Right atrium auricular region (tissue), 2 donors: ENCODE results near the gene ARRB1. TPM values are rescaled to one million over a fixed set of nuclear protein-coding genes. Genes with fewer than 3 reads are reported as not detected.

ENCODE experiments used
- DNase-seq: peaks from one replicate; pipeline ENCODE4 v3.0.0-alpha.2; 2019; ENCODE audit warnings: low spot score
- H3K27ac ChIP-seq, 2 donors: fragments of 200-600 bp; sonication (generic); 1 replicate in 1 of 2; 2 replicates in 1 of 2; pipeline ENCODE4 v1.5.1; 2016 to 2019
- H3K27me3 ChIP-seq, 2 donors: fragments of 200-600 bp; sonication (generic); one replicate each; pipeline versions ENCODE4 v1.5.1 to v1.6.0; 2017 to 2019
- H3K36me3 ChIP-seq: fragments of 200-600 bp; sonication (generic); one replicate; pipeline ENCODE4 v1.5.1; 2016
- H3K4me1 ChIP-seq, 2 donors: fragments of 200-600 bp; sonication (generic); one replicate each; pipeline versions ENCODE4 v1.5.1 to v1.6.0; 2017 to 2019
- H3K4me3 ChIP-seq, 2 donors: fragments of 200-600 bp; sonication (generic); 1 replicate in 1 of 2; 2 replicates in 1 of 2; pipeline ENCODE4 v1.5.1; 2017 to 2019; ENCODE audit warnings: mild to moderate bottlenecking in 1 of 2, moderate library complexity in 1 of 2
- H3K9me3 ChIP-seq, 2 donors: fragments of 200-600 bp; sonication (generic); one replicate each; pipeline ENCODE4 v1.5.1; 2019
- total RNA-seq, 2 donors: library from RNA; depleted of rRNA; stranded (reverse); fragments of >200 nt; gene quantifications; one replicate each; pipeline ENCODE4 v1.1.0, GENCODE V29; 2016
- TF ChIP-seq, protein P1 (sequence below), 2 donors: fragments of 200-600 bp; sonication (generic); IDR thresholded peaks; one replicate each; pipeline ENCODE4 v1.5.1; 2019; ENCODE audit warnings: antibody characterized with exemption in 2 of 2

ARRB1 gene
- total RNA-seq, 2 donors from 2014 or later, result 19.4 to 22.9 TPM

DNA sequence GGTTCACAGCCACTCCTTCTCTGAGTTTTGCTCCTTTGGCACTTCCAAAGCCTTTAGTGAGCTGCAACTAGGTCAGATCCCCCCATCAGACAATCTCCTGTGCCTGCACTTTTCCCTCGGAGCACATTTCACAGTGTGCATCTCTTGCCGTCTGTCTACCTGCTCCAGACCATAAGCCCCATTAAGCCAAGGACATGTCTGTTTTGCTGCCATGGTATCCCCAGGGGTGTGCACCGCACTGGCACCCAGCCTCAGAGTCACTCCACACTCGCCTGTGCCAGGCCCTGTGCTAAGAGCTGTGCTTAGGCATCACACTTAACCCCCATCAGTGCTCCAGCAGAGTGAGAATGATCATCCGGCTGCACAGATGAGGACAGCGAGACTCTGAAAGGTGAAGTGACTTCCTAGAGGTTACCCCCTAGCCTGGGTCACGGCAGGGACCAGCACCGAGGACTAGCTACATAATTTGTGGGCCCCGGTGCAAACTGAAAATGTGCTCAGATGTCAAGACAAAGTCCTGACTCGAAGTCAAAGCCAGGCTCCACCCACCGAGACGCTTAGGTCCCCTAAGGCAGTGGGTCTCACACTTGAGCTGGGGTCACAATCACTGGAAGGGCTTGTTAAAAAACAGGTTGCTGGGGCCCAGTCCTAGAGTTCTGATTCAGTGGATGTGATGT is 33.9 kb downstream of the ARRB1 start:
- TF ChIP-seq, protein P1, sequence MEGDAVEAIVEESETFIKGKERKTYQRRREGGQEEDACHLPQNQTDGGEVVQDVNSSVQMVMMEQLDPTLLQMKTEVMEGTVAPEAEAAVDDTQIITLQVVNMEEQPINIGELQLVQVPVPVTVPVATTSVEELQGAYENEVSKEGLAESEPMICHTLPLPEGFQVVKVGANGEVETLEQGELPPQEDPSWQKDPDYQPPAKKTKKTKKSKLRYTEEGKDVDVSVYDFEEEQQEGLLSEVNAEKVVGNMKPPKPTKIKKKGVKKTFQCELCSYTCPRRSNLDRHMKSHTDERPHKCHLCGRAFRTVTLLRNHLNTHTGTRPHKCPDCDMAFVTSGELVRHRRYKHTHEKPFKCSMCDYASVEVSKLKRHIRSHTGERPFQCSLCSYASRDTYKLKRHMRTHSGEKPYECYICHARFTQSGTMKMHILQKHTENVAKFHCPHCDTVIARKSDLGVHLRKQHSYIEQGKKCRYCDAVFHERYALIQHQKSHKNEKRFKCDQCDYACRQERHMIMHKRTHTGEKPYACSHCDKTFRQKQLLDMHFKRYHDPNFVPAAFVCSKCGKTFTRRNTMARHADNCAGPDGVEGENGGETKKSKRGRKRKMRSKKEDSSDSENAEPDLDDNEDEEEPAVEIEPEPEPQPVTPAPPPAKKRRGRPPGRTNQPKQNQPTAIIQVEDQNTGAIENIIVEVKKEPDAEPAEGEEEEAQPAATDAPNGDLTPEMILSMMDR (IDR thresholded peaks at IDR 0.05), result no peak
- Histone ChIP-seq H3K4me3 (no peak overlapping the region), H3K27ac (no peak overlapping the region), H3K36me3 (no peaks in the 10 kb centered on the region), H3K4me1 (peaks cover 0 to 51% of the 10 kb centered on the region in 2 donors), H3K27me3 (no peaks in the 10 kb centered on the region), H3K9me3 (no peaks in the 10 kb centered on the region)
- DNase-seq, result no peak

DNA sequence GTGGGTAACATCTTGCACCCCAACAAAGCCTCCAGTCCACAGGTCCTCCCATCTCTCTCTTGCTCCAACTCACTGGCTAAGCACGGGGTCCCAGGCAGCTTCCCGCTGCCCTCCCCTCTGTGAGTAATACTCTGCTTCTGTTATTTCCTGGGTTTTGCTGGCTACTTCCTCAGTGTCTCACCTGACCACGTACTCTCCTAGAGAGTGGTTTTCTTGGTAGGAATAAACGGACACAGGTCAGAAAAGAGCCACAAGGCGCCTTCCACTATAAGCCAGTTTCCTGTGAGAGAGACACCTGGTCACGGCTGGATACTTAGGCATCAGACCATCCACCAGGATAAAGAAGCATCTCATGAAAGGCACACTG is 36.0 kb downstream of the ARRB1 start:
- Histone ChIP-seq H3K4me3 (no peak overlapping the region), H3K4me1 (peaks cover 0 to 68% of the 10 kb centered on the region in 2 donors), H3K27ac (no peak overlapping the region), H3K27me3 (no peaks in the 10 kb centered on the region), H3K36me3 (no peaks in the 10 kb centered on the region), H3K9me3 (no peaks in the 10 kb centered on the region)
- TF ChIP-seq, protein P1 (IDR thresholded peaks at IDR 0.05), result no peak
- DNase-seq, result no peak

DNA sequence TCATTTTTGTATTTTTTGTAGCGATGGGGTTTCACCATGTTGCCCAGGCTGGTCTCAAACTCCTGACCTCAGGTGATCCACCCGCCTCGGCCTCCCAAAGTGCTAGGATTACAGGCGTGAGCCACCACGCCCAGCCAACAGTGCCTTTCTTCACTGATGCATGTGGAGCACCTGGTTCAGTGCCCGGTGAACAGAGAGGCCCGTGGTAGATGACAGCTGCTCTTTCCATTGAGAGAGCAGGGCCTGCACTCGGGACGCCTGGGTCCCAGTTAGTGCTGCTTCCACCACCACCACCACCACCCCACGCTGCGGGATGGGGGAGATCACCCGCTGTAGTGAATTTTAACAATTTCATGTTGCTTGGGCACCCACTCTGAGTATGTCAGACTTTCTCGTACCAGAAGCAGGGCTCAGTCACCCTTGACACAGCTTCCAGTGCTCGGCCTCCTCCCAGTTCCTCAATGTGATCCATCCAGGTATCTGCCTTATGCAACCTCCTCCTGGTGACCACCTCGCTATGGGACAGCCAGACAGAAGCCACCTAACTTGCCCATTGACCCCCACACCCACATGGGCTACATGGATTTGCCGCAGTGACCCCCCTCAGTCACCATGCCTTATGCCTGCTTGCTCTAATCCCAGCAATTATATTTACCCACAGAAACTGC is 36.6 kb downstream of the ARRB1 start:
- Histone ChIP-seq H3K27ac (peak overlapping the region; percentile 84 to 89), H3K4me1 (peaks cover 0 to 68% of the 10 kb centered on the region in 2 donors), H3K9me3 (no peaks in the 10 kb centered on the region), H3K27me3 (no peaks in the 10 kb centered on the region), H3K4me3 (no peak overlapping the region), H3K36me3 (no peaks in the 10 kb centered on the region)
- TF ChIP-seq, protein P1 (IDR thresholded peaks at IDR 0.05), result no peak
- DNase-seq, result no peak

DNA sequence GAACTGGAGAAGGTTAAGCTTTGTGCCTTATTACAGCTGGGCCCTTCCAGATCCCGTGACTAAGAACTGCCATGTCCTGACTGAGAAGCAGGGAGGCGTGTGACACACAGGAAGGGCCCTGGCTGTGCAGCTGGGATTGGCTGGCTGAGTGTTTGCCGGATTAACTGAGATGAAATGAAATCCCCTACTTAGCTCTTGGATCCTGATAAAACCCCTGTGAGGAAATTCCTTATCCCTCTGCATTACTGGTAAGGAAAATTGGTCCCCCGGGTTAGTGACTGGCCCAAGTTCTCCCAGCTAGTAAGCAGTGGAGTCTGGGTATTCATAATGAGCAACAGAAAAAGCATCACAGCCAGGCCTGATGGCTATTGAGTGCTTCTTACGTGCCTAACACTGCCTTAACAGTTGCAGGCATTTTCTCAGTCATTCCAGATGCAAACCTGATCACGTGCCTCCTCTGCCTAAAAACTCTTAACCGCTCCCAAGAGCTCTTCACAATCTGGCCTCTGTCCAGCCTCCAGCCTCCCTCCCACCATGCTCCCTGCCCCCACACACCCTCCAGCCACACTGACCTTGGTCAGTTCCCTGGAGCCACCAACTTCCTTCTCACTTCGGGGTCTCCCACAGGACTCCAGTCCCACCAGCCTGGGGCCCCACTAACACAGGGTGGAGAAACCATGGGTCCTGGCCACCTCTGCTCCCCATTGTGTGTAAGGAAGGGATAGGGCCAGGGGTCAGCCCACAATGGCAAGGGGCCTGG is 37.8 kb downstream of the ARRB1 start:
- peaks cover 0 to 62% of the 10 kb centered on the region in 2 donors for H3K4me1 ChIP-seq
- H3K4me3 ChIP-seq, result no peak overlapping the region
- TF ChIP-seq, protein P1 (IDR thresholded peaks at IDR 0.05), result no peak
- DNase-seq, result peak; percentile 86
- H3K27me3 ChIP-seq, result no peaks in the 10 kb centered on the region
- no peaks in the 10 kb centered on the region for H3K36me3 ChIP-seq
- peak overlapping the region; percentile 84 to 89 for H3K27ac ChIP-seq
- H3K9me3 ChIP-seq, result no peaks in the 10 kb centered on the region

DNA sequence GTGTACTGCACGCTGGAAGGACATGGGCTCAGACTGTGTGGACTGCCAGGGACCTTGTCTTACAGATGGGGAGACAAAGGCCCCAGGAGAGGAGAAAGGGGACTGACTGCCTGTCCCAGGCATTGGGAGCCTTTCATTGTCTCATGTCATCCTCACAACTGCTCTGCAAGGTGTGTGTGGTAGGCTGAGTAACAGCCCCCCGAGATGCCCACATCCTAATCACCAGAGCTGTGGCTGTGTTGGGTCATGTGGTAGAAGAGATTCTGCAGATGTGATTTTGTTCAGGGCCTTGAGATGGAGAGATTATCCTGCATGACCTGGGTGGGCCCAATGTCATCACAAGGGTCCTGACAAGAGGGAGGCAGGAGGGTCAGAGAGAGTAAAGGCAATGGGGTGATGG is 39.1 kb downstream of the ARRB1 start:
- no peaks in the 10 kb centered on the region for H3K27me3 ChIP-seq
- H3K36me3 ChIP-seq, result no peaks in the 10 kb centered on the region
- H3K4me1 ChIP-seq, result peaks cover 0 to 68% of the 10 kb centered on the region in 2 donors
- no peaks in the 10 kb centered on the region for H3K9me3 ChIP-seq
- no peak for DNase-seq
- H3K4me3 ChIP-seq, result peak overlapping the region in 1 of 2 donors; percentile 45
- H3K27ac ChIP-seq, result peak overlapping the region; percentile 84 to 89
- TF ChIP-seq, protein P1 (IDR thresholded peaks at IDR 0.05), result no peak
